ENCODE results near the gene ARHGEF1.
"Not testable (repeated sequence)": the region's sequence is repeated elsewhere in the genome, so short reads cannot be mapped to it uniquely, and the experiment has no call there.

Gene ARHGEF1

DNA sequence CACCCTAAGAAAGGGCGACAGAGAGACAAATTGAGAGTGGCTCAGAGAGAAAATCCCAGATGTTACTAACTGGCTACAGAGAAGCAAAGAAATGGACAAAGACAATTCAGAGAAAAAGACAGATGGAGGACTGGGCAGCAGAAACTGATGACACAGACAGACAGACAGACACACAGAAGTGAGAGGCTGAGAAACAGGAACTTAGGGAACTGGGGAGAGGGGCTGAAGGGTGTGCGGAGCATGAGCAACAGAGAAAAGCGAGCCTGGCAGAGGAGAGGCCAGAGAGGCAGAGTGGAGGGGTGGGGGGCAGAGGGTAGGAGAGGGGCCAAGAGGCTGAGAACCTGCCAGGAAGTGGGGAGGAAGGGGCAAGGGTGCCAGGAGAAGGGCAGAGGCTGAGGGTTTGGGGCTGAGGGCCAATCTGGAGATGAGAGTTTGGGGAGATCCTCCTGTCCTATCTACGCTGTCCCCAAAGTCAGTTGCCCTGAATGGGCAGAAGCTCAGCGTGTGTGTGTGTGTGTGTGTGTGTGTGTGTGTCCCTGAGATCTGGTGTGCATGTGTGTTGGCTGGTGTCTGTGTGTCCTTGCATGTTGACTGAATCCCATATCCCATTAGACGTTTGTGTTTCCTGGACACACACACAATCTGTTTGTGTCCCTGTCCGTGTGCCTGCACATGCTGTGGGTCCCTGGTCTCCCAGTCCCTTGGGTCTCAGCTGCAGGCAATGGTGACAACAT is 50.9 kb downstream of the ARHGEF1 start:
- DNase-seq = no peak

DNA sequence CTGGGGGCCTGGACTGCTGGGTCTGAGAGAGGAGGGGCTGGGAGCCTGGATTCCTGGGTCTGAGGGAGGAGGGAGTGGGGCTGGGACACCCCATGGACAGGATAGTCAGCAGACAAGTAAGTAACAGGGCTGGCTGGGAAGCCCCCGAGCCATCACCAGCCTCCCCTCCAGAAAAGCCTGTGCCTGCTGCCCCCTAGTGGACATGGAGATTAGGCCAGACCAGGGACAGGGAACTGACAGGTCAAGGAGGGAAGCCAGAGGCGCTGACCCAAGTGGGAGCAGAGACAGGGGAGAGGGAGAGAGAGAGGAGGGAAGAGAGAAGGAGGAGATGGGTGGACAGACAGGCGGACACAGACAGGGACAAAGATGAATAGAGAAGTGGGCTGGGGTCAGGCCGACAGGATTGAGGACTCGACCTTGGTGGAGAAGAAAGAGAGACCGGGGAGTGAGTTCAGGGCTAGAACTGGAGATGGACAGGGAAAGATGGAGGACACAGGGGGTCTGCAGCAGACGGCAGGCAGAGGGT is 51.9 kb downstream of the ARHGEF1 start:
- DNase-seq = peak; percentile 46

DNA sequence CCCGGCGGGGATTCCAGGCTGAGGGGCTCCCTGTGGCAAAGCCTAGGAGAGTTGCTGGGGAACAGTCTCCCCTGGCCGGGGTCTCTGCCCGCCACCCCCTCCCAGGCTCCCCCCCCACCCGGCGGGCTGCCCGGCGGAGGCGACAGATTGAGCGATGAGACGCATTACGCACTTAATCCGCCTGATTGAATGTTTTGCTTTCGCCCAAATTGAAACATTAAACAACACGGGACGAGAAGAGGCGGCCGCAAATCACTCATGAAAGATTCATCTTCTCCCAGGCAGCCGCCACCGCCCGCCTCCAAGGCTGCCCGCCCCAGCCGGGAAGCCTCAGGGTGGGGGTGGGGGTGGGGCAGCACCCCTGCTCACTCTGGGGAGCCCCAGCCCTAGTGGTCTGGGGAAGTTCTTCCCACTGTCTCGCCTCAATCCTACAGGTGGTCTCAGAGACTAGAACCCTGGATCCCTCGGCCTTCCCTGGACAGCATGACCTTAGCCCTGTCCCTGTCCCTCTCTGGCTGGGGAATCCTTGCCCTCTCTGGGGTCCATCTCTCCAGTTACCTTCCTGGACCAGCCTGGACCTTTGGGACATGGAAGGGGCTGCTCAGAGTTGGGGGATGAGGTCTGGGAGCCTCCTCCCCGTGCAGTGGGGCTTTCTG is 52.9 kb downstream of the ARHGEF1 start:
- DNase-seq = no peak

DNA sequence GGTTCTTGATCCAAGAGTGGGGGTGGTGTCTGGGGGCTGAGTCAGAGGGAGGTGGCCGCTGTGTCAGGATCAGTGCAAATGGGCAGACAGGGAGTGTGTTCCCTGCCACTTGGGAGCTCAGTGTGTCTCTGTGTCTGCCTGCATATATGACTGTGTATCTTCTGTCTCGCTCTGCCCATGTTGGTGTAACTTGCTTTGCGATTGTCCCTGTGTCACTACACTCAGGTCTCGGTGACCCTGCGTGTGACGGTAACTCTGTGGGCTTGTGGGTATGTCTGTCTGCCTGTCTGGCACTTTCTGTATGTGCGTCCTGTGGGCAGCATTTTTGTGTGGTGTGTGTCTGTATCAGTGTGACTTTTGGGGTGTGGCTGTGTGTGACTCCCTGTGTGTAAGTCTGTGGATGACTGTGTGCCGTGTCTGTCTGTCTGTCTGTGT is 53.4 kb downstream of the ARHGEF1 start:
- no peak for DNase-seq

DNA sequence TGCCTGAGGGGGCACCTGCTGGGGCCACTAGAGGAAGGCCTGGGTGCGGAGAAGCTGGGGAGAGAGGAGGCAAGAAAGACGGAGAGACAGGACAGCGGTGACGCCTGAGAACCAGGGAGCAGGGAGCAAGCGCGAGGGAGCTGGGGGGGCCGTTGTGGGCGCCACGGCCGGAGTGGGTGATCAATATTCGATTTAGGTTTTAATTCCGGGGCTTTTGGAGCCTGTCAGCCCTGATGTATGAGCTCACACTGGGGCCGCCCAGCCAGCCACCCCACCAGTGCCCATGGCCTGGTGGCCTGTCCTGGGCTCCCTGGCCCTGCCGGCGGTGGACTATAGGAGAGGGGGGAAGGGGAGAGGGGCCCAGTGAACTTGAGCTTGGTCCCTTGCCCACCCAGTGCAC is 54.0 kb downstream of the ARHGEF1 start:
- no peak for DNase-seq

DNA sequence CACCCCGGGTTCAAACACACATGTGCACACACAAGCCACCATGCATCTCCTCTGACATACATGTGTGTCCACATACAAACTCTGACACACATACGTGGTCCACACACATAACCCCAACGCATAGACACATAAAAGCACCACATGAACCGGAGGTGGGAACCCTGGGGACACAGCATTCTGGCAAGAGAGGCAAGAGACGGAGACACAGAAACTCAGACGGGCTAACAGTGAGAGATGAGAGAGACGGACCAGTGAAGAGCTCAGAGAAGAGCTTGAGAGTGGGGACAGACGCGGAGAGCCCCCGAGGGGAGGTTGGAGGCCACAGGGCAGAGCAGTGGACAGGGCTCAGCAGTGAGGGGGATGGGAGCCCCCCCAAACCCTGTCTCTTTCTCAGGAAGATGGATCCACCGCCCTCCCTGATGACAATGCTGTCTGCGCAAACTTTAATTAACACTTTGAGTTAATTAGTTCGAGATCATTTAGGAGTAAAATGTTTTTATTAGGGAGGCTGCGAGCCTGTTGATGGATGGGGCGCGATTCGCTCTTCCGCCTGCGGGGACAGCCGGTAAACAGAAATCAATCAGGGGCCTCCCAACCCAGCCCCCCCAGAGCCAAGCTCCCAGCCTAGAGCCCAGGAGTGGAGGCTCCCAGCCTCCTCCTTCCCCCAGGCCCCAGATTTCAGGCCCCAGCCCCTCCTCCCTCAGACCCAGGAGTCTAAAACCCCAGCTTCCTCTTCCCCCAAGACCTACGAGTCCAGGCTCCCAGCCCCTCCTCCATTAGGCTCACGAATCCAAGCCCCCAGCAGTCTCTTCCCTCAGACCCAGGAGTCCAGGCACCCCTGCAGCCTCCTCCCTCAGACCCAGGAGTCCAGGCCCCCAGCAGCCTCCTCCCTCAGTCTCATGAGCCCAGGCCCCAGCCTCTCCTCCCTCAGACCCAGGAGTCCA is 54.8 kb downstream of the ARHGEF1 start:
- DNase-seq = no peak

DNA sequence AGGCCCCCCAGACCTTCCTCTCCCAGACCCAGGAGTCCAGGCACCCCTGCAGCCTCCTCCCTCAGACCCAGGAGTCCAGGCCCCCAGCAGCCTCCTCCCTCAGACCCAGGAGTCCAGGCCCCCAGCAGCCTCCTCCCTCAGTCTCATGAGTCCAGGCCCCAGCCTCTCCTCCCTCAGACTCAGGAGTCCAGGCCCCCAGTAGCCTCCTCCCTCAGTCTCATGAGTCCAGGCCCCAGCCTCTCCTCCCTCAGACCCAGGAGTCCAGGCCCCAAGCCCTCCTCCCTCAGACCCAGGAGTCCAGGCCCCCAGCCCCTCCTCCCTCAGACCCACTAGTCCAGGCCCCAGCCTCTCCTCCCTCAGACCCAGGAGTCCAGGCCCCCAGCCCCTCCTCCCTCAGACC is 56.2 kb downstream of the ARHGEF1 start:
- DNase-seq = not testable (repeated sequence)

DNA sequence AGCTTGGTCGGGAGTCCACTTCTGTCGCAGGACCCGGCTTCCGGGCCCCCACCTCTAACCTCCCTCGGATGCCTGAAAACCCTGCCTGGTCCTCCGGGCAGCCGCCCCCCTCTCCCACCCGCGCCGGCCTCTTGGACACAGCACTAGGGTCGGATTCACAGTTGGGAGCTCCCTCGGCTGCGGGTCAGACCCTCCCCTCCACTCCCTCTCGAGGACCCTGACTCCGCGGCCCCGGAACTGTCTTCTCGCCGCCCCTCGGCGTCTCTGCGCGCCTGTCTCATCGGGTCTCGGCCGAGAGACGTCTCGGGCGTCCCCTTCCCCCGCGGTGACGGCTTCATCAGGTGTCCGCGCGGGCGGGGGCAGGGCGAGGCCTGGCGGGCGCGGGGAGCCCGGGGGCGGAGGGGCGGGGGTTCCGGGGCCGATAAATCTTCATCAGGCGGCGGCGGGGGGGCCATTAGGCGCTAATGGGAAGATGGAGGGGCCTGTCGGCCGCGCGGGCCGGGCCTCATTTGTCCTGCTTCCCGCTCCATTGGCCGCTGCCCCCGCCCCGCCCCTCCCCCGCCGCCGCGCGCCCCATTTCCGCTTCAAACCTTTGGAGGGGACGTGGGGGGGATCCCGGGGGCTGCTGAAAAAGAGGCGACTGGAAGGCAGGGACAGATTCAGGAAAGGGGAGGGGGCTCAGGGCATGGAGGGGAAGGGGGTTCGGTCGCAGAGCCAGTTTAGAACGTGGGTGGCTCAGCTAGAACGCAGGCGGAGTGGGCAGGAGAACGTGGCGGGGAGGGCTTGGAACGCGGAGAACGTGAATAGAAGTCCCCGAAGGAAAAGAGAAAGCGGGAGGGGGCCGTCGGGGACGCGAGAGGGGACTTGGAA is 57.1 kb downstream of the ARHGEF1 start:
- DNase-seq = no peak

DNA sequence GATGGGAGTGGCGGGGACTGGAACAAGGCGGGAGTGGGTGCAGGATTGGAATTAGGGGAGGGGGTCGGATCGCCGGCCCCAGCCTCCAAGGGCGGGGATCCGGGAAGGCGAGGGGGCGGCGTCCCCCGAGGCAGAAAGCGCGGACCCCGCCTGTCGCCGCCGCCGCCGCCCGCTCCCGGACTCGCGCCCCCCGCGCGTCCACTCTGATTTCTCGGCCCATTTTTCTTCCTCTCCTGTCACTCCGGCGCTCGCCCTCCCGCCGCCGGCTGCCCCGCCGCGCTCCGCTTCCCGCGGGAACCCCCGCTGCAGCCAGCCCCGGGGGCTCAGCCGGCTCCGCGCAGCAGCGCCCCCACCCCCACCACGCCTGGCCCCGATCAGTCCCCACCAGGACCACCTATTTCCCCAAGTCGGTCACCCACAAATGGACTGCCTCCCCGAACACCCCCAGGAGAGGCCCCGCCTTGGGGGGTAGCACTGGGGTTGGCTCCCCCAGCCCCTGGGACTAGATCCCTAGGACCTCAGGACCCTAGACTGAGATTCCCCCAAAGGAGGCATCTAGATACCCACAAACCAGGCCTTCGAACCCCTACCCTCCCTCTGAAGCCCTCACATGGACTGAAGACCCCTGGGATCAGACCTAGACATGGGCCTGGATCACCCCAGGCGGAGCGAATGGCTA is 57.9 kb downstream of the ARHGEF1 start:
- DNase-seq = no peak

DNA sequence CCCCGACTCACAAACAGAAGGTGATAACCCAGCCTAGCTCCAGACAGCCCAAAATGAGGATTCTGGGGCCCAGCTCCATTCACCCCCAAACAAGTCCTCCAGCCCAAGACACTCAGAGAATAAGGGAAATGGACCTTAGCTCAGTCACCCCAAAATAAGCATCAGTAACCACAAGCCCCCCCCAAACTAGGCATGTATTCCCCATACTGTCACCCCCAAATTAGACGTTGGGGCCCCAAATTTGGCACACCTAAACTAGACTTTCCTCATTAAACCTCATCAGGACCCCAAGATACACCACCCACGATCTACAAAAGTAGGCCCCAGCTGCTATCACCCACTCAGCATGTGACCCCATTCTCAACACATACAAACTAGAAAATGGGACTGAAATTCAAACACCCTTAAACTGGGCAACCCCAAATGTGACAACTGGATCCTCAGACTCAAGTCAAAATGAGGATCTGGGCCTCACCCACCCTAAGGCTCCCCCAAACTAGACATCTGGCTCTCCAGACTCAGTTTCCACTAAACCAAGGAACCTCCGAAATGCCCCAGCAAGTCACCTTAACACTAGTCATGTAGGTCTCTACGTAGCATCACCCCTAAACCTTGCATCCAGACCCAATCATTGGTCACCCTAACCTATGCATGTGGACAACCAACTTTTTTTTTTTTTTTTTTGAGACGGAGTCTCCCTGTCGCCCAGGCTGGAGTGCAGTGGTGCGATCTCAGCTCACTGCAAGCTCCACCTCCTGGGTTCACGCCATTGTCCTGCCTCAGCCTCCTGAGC is 58.6 kb downstream of the ARHGEF1 start:
- DNase-seq = no peak

DNA sequence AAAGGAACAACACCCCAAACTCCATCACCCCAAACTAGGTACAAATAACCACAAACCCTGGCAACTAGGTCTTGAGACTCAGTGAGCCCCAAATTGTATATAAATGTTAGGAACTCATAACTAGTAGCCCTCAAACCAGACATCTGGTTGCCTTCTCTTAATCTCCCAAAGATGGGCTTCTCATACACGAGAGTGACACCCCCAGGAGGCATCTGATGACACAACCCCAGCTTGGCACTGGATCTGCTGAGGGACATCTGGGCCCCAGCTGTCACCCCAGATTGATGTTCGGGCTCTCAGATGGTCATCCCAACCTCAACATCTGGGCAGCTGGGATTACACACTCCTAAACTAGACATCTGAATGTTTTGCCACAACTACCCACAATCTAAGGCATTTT is 61.4 kb downstream of the ARHGEF1 start:
- DNase-seq = no peak

DNA sequence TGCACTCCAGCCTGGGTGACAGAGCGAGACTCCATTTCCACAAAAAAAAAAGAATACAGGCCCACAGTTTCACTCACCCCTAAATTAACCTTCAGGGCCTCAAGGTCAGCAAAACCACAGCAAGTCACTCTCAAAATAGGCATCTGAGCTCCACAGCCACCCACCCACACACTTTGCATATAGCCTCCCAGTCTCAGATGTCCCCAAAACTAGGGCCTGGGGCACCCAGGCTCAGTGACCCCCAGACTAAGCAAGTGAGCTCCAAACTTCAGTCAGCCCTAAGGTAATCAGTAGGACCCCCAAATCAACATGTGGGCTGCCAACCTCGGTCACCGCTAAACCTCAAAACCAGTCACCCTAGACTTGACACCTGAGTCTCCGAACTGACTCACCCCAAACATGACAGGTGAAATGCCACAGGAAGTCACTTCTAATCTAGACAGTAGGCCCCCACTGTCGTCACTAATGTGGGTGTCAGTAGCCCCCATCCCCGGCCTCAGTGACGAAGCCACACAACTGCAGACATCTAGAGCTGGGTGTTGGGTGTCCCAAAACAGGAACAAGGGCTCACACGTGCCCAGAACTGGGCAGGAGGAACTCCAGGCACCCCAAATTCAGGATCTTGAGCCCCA is 62.3 kb downstream of the ARHGEF1 start:
- no peak for DNase-seq

DNA sequence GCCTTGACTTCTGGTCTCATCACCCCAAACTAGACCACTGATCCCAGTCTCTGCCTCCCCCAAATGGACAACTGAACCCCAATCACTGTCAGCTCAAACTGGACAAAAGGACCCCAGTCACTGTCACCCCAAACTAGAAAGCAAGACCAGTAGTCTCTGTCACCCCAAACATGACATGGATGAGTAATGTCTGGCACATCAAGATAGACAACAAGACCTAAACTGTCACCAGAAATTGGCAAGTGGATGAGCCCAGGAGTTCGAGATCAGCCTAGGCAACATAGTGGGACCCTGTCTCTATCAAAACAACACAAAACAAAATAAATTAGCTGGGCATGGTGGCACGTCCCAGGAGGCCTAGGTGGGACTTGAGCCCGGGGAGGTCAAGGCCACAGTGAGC is 64.1 kb downstream of the ARHGEF1 start:
- no peak for DNase-seq

DNA sequence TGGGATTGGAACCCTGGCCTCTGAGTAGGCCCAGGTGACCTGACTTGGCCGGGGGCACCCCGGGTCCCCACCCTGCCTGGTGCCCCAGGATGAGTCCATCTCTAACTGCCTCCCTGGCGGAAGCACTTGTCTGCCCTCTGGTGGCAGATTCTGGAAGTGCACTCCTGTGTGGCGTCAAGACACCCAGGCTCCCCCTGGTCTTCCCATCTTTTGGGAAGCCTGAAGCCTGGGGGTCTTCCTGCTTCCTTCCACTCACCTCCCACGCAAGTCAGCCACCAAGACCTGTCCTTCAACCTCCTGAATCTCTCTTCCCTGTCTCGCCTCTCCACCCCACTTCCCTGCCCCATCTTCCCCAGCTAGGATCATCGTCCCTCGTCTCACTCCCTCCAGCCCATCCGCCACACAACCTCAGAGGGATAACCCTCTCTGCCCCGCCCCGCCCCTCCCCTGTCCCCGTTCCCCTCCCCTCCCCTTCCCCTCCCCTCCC is 68.7 kb downstream of the ARHGEF1 start:
- peak; percentile 74 for DNase-seq

DNA sequence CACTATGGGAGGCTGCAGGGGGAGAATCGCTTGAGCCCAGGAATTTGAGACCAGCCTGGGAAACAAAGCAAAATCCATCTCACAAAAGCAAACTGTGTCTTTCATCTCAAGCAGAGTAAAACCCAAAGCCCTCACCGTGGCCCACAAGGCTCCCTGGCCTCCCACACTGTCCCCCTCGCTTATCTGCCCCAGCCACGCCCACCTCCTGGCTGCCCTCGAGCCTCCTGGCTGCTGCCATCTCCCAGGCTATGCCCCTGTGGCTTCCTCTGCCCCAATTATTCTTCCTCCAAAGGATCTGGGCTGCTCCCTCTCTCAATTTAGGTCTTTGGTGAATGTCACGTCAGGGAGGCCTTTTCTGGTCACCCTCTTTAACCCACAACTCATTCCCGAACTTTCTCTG is 72.5 kb downstream of the ARHGEF1 start:
- no peak for DNase-seq

DNA sequence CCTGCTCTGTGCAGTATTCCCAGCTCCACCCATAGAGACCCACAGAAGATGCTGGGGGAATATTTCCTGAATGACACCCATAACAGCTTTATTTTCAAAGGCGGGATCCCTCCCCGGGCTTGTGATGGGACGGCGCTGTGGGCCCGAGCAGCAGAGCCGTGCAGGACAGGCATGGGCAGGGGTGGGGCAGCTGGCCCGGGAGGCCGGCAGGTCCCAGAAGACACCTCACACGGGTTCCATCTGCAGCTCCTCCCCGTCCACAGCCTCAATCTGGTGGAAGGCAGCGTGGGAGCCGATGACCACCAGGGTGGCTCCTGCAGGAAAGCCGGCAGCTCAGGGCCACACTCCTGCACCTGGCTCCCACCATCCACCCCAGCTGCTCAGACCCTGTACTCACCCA is 73.6 kb downstream of the ARHGEF1 start:
- no peak for DNase-seq
